Stimulated activated CD8-positive, alpha-beta memory T cell treated with anti-CD3 and anti-CD28 coated beads, Interleukin-4, amount 100 ng/mL, for 1 hour (primary cell): ENCODE data around the gene SIPA1.

ENCODE experiments used
- DNase-seq, 2 donors: peaks; one replicate each; pipeline ENCODE4 v3.0.0-alpha.2; 2020; ENCODE audit warnings: low read depth in 2 of 2, low spot score in 1 of 2

Gene SIPA1

DNA sequence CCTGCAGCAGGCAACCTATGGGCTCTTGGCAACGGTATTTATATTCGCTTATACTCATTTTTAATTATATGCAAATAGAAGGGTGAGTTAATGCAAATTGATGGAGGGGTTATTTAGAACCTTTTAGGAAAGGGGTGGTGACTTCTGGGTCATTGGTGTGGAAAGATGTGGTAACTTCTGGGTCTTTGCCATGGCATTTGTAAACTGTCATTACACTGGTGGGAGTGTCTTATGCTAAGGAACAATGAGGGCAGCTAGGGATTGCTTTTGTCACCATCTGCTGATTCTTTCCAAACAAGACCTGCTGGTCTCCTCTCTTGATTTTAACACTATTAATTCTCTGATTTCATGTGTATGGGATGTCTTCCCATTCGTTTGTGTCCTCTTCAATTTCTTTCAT, 62.5 kb downstream of the SIPA1 start:
- no peak for DNase-seq
